Uterus (tissue), 2 donors: ENCODE measurements around the gene ARHGEF7.

Experiments
- CTCF ChIP-seq, 4 experiments: fragments of 200-600 bp in 2 of 4; fragments of 450-650 bp in 2 of 4; sonication (generic) in 2 of 4; IDR thresholded peaks; one replicate each; pipeline ENCODE4 v1.5.1; 2016 to 2019; ENCODE audit warnings: antibody characterized with exemption in 4 of 4, mild to moderate bottlenecking in 2 of 4, moderate library complexity in 1 of 4
- POLR2A ChIP-seq, 2 donors: fragments of 450-650 bp; IDR thresholded peaks; one replicate each; pipeline ENCODE4 v1.6.1; 2016; ENCODE audit warnings: antibody characterized with exemption in 2 of 2, mild to moderate bottlenecking in 1 of 2, moderate library complexity in 1 of 2

- TF ChIP-seq CTCF (IDR thresholded peaks at IDR 0.05) (no peak), POLR2A (IDR thresholded peaks at IDR 0.05) (no peak)
Measured at GRCh38 chr13:111118898-111119607, 3.9 kb downstream of the ARHGEF7 start.
